PC-9 (cell line): ENCODE measurements around the gene DIAPH2. TPM values are rescaled to one million over a fixed set of nuclear protein-coding genes. Genes with fewer than 3 reads are reported as not detected.
A peak's percentile ranks its signal among the peaks of the same experiment; 100 is the strongest.

Source experiments
- BruUV-seq: library from RNA; stranded (reverse); fragments of 400-500 nt; replicated peaks from 2 replicates; lab custom pipeline; 2021; lab: Mats Ljungman, UMichigan
- CTCF ChIA-PET: fragments of 300-600 bp; sonication (Branson Sonifier 250); formaldehyde crosslinking; loops from one replicate; lab custom pipeline; 2022; ENCODE audit warnings: antibody characterized with exemption; lab: Charles Lee
- POLR2A ChIA-PET: fragments of 300-600 bp; sonication (Branson Sonifier 250); formaldehyde crosslinking; loops from one replicate; lab custom pipeline; 2022; ENCODE audit warnings: antibody characterized with exemption; ENCODE audit not compliant: unreplicated experiment; lab: Charles Lee
- DNase-seq, 2 experiments: peaks; one replicate each; pipeline versions ENCODE4 v3.0.0 to v3.0.0-alpha.2; 2015 to 2022; ENCODE audit warnings: mixed read lengths in 1 of 2
- H2AFZ ChIP-seq: fragments of 200-600 bp; sonication (generic); 2 replicates; pipeline ENCODE4 v1.8.1; 2017; ENCODE audit warnings: antibody characterized with exemption
- H3F3A ChIP-seq: fragments of 200-600 bp; sonication (generic); 2 replicates; pipeline ENCODE4 v1.8.1; 2017; ENCODE audit warnings: antibody characterized with exemption, mild to moderate bottlenecking, low read depth; ENCODE audit not compliant: insufficient read depth
- H3K27ac ChIP-seq: fragments of 200-600 bp; sonication (generic); 2 replicates; pipeline ENCODE4 v1.6.1; 2016; ENCODE audit warnings: mixed run types
- H3K27me3 ChIP-seq: fragments of 200-600 bp; sonication (generic); 2 replicates; pipeline ENCODE4 v1.6.1; 2016; ENCODE audit warnings: low read depth, mixed run types; ENCODE audit not compliant: insufficient read depth
- H3K36me3 ChIP-seq: fragments of 200-600 bp; sonication (generic); 2 replicates; pipeline ENCODE4 v1.6.1; 2016; ENCODE audit warnings: low read depth, mixed run types
- H3K4me1 ChIP-seq: fragments of 200-600 bp; sonication (generic); replicated peaks from 2 replicates; pipeline ENCODE4 v1.6.1; 2016; ENCODE audit warnings: mixed run types; ENCODE audit not compliant: insufficient read depth
- H3K4me2 ChIP-seq: fragments of 200-600 bp; sonication (generic); 2 replicates; pipeline ENCODE4 v1.6.1; 2017; ENCODE audit warnings: mixed run types
- H3K4me3 ChIP-seq: fragments of 200-600 bp; sonication (generic); 2 replicates; pipeline ENCODE4 v1.6.1; 2016; ENCODE audit warnings: mixed run types
- H3K79me2 ChIP-seq: fragments of 200-600 bp; sonication (generic); 2 replicates; pipeline ENCODE4 v1.6.1; 2017; ENCODE audit warnings: low read depth, mixed run types
- H3K9me2 ChIP-seq: fragments of 200-600 bp; sonication (generic); 2 replicates; pipeline ENCODE4 v1.8.1; 2017; ENCODE audit warnings: mild to moderate bottlenecking; ENCODE audit not compliant: insufficient read depth
- H3K9me3 ChIP-seq: fragments of 200-600 bp; sonication (generic); 2 replicates; pipeline ENCODE4 v1.8.1; 2016; ENCODE audit warnings: low read depth; ENCODE audit not compliant: insufficient read depth
- H4K20me1 ChIP-seq: fragments of 200-600 bp; sonication (generic); 2 replicates; pipeline ENCODE4 v1.8.1; 2017; ENCODE audit not compliant: insufficient read depth
- CTCF ChIP-seq: fragments of 200-600 bp; sonication (generic); conservative IDR thresholded peaks from 2 replicates; pipeline ENCODE4 v1.6.1; 2017; ENCODE audit warnings: mixed run types, antibody characterized with exemption, mild to moderate bottlenecking, moderate library complexity
- EZH2 ChIP-seq: fragments of 200-600 bp; sonication (generic); IDR thresholded peaks from 2 replicates; pipeline ENCODE4 v1.8.0; 2017; ENCODE audit warnings: antibody characterized with exemption, low read depth
- intact Hi-C: fragments of 100-400 bp; cut with micrococcal nuclease; formaldehyde crosslinking; loops from one replicate; pipeline ENCODE4 v1.10.0; 2022; ENCODE audit not compliant: unreplicated experiment
- total RNA-seq: library from RNA; stranded (reverse); gene quantifications from 2 replicates; pipeline ENCODE4 v1.2.3, GENCODE V29; 2021

Gene DIAPH2
- total RNA-seq, 1 experiment from 2014 or later, result 12.0 TPM

GRCh38 chrX:97089116-97089515, 404.5 kb downstream of the DIAPH2 start:
- TF ChIP-seq CTCF (no peak), EZH2 (no peak)
- POLR2A ChIA-PET, result no interaction called here

GRCh38 chrX:97096385-97096784, 411.7 kb downstream of the DIAPH2 start:
- H3K4me3 ChIP-seq, result no peak overlapping the region
- POLR2A ChIA-PET, result no interaction called here

More at GRCh38 chrX:97089116-97089515, 404.5 kb downstream of the DIAPH2 start:
- no peaks in the 10 kb centered on the region for H3K4me1 ChIP-seq
- BruUV-seq, result no TSS peak
- H3F3A ChIP-seq, result no peaks in the 10 kb centered on the region
- H3K27me3 ChIP-seq, result no peaks in the 10 kb centered on the region
- no peaks in the 10 kb centered on the region for H3K36me3 ChIP-seq
- H3K9me2 ChIP-seq, result no peaks in the 10 kb centered on the region
- H2AFZ ChIP-seq, result no peak overlapping the region
- H3K27ac ChIP-seq, result no peak overlapping the region
- H3K9me3 ChIP-seq, result no peaks in the 10 kb centered on the region
- intact Hi-C loops, result no loop called here
- CTCF ChIA-PET, result no interaction called here
- DNase-seq, result no peak
- H3K4me3 ChIP-seq, result no peak overlapping the region
- no peaks in the 10 kb centered on the region for H4K20me1 ChIP-seq
- no peaks in the 10 kb centered on the region for H3K79me2 ChIP-seq
- no peak overlapping the region for H3K4me2 ChIP-seq

GRCh38 chrX:97102938-97103337, 418.3 kb downstream of the DIAPH2 start:
- CTCF ChIA-PET, result no interaction called here
- H2AFZ ChIP-seq, result no peak overlapping the region
- H3K4me3 ChIP-seq, result no peak overlapping the region
- intact Hi-C loops, result no loop called here
- no peak overlapping the region for H3K4me2 ChIP-seq
- no peaks in the 10 kb centered on the region for H4K20me1 ChIP-seq
- H3K9me2 ChIP-seq, result no peaks in the 10 kb centered on the region
- H3K27me3 ChIP-seq, result no peaks in the 10 kb centered on the region
- no TSS peak for BruUV-seq
- no peak for DNase-seq
- no peaks in the 10 kb centered on the region for H3K4me1 ChIP-seq
- H3K36me3 ChIP-seq, result no peaks in the 10 kb centered on the region
- no peaks in the 10 kb centered on the region for H3K9me3 ChIP-seq
- no peak overlapping the region for H3K27ac ChIP-seq
- no peaks in the 10 kb centered on the region for H3F3A ChIP-seq
- POLR2A ChIA-PET, result no interaction called here
- TF ChIP-seq EZH2, result no peak
- no peaks in the 10 kb centered on the region for H3K79me2 ChIP-seq

More at GRCh38 chrX:97096385-97096784, 411.7 kb downstream of the DIAPH2 start:
- H3K27me3 ChIP-seq, result no peaks in the 10 kb centered on the region
- BruUV-seq, result no TSS peak
- H3K27ac ChIP-seq, result no peak overlapping the region
- DNase-seq, result no peak
- H3K4me1 ChIP-seq, result no peaks in the 10 kb centered on the region
- H3K4me2 ChIP-seq, result no peak overlapping the region
- no peaks in the 10 kb centered on the region for H3K36me3 ChIP-seq
- H3K9me2 ChIP-seq, result no peaks in the 10 kb centered on the region
- H3F3A ChIP-seq, result no peaks in the 10 kb centered on the region
- H4K20me1 ChIP-seq, result no peaks in the 10 kb centered on the region
- no peaks in the 10 kb centered on the region for H3K9me3 ChIP-seq
- TF ChIP-seq EZH2, result no peak
- H2AFZ ChIP-seq, result no peak overlapping the region
- intact Hi-C loops, result no loop called here
- H3K79me2 ChIP-seq, result no peaks in the 10 kb centered on the region
- CTCF ChIA-PET, result no interaction called here

- peak in 1 of 2 experiments; percentile 47 for DNase-seq
- CTCF ChIA-PET, result no interaction called here
- Histone ChIP-seq H4K20me1 (no peaks in the 10 kb centered on the region), H3K9me3 (no peaks in the 10 kb centered on the region), H3K4me2 (no peak overlapping the region), H3K4me3 (no peak overlapping the region), H3K9me2 (no peaks in the 10 kb centered on the region), H3F3A (no peaks in the 10 kb centered on the region), H3K27me3 (no peaks in the 10 kb centered on the region), H3K27ac (no peak overlapping the region), H2AFZ (no peak overlapping the region), H3K4me1 (peaks cover 10% of the 10 kb centered on the region; the same call in 1 of the 2 replicates), H3K36me3 (no peaks in the 10 kb centered on the region), H3K79me2 (no peaks in the 10 kb centered on the region)
- intact Hi-C loops, result no loop called here
- BruUV-seq, result no TSS peak
- TF ChIP-seq CTCF (no peak), EZH2 (no peak)
- POLR2A ChIA-PET, result interaction anchor here (0.6 kb wide), 1 partner anchor 97 kb away, joined by 3 read pairs; no protein-coding TSS in a partner anchor
These were observed 425.1 kb downstream of the DIAPH2 start for GRCh38 chrX:97109730-97110129.
